NCI-H510A (cell line): Measurements from ENCODE around the gene KCNMA1.

Experiments
- DNase-seq: peaks from one replicate; lab custom pipeline; 2025; lab: John Stamatoyannopoulos, UW

Gene KCNMA1

DNA sequence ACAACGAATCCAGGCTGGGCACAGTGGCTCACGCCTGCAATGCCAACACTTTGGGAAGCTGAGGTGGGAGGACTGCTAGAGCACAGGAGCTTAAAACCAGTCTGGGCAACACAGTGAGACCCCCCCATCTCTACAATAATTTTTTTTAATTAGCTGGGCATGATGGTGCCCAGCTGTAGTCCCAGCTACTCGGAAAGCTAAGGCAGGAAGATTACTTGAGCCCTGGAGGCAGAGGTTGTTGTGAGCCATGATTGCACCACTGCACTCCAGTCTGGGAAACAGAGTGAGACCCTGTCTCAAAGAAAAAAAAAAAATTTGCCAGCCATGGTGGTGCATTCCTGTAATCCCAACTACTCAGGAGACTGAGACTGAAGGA lies 396.3 kb downstream of the KCNMA1 start:
- no peak for DNase-seq

DNA sequence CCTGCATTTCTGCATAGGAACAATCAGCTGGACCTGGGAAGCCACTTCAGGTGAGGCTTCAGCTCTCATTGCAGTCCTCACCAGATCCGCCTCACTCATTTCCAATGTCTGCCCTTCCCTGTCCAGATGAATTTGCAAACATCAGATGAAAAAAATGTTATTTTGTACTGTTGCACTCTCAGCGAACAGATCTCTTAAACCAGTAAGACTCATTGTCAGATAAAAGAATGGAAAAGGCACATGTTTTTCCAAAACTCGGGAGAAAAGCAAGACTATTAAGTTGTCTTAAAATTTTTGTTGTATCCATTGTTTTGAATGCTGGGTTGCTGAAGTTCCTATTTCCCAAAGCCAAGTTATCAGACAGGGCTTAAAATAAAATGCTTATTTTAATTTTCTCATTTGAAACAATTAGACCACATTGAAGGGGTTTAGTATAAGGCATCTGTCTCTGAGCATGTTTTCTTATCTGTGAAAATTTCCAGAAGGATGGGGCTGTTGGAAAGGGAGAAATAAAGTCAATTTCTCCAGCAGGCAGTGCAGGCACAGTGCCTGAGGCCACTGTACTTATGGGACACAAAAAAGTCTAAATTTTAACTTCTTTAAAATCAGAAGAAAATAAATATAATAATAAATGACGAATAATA lies 396.8 kb downstream of the KCNMA1 start:
- no peak for DNase-seq

DNA sequence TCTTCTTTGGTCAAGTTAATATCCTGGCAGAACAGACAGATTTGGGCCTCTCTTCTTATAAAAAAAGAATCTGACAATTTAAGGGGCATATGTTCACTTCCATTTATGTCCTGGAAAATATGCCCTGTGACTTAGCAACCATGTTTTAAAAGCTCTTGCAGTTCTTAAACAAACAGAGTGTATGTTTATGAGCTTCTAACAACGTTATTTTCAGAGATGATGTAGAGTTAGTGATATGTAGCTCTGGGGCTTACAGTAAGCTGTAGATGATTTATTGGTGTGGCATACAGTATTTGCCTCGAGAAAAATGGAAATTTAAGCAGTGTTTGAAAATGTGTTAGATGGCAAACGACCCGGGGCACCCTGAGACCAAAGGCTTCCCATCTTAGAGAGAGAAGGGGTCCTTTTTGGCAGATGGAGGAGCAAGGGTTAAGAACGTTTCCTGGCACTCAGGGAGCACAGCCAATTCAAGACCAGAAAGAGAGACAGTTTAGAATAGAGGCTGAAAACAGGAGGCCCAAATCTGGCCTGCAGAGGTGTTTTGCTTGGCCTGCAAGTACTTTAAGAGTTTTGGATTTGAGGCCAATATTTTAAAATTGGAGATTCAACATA lies 397.5 kb downstream of the KCNMA1 start:
- no peak for DNase-seq

DNA sequence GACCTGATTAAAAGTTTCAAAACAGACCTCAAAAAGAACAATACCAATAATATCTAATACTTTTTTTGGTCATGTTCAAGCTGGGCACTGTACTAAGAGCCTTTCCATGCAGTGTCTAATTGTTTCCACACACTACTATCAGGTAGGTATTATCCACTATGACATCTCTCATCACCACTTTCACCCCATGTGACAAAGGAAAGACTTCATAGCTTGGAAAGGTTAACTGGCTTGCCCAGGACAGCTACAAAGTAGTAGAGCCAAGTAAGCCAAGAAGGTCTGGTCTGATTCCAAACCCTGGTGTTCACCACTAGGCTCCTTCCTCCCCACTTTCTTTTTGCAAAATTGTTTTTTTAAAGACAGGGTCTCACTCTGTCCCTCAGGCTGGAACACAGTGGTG lies 400.5 kb downstream of the KCNMA1 start:
- no peak for DNase-seq

DNA sequence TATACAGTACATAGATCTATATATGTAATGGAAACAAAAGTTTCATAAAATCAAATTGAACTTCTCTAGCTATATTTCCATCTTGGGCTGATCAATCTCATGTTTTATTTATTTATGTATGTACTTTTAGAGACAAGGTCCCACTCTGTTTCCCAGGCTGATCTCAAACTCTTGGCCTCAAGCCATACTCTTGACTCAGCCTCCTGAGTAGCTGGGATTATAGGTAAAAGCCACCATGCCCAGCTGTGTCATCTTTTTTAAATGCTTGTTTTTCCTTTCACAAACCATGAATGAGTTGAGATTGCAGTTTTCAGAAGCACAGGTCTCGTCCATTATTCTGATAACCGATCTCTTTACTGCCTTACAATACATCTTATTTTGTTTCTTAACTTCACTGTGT lies 400.9 kb downstream of the KCNMA1 start:
- DNase-seq: no peak

GRCh38 chr10:77236029-77236428 lies 401.6 kb downstream of the KCNMA1 start:
- DNase-seq: no peak

DNA sequence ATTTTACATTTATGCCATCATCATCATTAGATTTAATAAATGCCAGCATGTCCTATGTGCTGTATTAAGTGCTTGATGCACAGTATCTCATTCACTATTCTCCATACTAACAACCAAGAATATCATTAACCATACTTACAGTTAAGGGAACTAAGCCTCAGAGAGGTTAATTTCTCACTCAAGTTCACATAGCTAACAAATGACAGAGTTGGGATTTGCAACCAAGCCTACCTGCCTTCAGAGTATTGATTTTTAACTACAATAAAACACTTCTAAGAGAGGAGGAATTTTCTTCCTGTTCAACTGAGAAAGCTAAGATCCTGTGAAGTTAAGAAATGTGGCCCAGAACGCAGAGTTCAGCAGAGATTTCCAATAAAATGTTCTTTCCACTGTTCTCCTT lies 403.0 kb downstream of the KCNMA1 start:
- no peak for DNase-seq

DNA sequence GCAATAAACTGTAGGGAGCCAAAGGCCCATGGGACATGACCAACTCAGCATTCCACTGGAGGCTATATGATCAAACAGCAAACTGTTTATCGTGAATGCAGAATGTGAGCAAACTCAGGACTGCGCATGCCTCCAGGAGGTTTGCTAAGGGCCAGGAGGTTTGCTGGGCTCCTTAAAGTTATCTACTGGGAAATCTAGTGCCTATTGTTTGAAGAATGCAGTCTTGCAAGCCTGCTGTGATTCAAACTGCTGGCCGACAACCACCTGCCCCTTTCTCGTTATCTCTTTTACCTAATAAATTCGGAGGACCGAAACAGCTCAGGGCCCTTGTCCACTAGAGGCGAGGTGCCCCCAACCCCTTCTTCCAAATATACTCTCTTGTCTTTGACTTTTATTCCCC lies 404.1 kb downstream of the KCNMA1 start:
- no peak for DNase-seq

DNA sequence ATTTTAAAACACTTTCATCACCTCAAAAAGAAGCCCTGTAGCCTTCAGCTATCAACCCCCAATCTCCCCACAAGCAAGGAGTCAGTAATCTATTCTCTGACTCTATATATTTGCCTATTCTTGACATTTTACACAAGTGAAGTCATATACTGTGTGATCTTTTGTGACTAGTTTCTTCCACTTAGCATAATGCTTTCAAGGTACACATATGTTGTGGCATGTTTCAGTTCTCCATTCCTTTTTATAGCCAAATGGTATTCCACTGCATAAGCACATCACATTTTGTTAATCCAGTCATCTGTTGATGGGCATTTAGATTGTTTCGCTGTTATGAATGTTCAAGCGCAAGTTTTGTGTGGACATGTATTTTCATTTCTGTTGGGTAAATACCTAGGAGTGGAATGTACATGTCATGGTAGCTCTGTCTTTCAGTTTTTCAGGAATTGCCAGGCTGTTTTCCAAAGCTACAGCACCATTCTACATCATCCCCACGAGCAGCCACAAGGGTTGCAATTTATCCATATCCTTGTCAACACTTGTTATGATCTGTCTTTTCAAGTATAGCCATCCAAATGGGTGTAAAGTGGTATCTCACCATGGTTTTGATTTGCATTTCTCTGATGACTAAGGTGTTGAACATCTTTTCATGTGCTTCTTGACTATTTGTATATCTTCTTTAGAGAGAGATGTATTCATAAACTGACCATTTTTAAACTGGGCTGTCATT lies 405.6 kb downstream of the KCNMA1 start:
- DNase-seq: no peak

DNA sequence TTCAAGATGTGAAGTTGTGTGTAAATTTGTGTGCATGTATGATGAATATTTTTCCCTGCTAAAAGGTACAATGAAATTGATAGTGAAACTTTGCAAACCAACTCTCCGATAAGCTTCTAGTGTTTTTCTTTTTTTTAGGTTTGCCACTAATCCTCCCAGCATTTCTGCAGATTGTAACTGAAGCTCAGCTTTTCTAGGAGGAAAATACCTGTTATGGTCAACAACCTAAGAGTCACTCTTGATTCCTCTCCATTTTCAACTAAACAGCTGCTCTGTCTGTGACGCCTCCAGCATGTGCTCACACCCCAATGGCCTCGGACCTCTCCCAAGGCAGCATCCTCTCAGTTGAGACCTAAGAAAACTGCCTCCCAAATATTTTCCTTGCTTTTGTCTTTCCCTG lies 406.2 kb downstream of the KCNMA1 start:
- DNase-seq: no peak

- no peak for DNase-seq
These were observed 407.4 kb downstream of the KCNMA1 start for GRCh38 chr10:77230194-77230593.

GRCh38 chr10:77229704-77230103 lies 407.9 kb downstream of the KCNMA1 start:
- no peak for DNase-seq

- peak; percentile 65 for DNase-seq
These were observed 409.0 kb downstream of the KCNMA1 start for GRCh38 chr10:77228559-77228958.

DNA sequence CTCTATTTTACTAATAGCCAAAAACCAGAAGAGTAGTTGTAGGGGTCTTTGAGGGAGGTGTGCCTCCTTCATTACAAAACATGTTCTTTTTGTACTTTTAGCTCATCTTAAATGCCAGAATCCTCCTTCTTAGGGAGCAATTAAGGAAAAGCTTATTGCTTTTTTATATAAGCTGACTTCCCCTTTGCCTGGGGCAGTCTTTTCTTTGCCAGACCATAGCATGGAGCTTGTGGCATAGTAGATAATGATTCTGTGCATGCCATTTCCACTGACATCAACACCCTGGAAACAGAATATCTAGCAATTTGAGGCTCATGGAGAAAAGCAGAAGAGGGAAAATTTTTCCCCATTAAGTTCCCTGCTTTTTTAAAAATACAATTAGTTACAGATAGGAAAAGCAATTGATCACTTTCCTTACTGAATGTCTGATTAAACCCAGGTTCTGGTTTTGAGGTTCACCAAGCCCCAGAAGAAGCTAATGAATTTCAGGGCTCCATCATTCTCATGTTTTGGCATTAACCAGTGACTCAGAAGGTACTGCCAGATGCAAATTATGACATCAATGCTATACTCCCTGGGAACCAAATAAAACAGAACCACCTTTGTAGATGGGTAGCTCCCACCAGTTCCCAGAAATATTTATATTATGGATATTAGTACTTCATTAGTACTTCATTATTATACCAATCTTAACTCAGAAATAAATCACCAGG lies 410.6 kb downstream of the KCNMA1 start:
- no peak for DNase-seq

- DNase-seq: no peak
These were observed 411.2 kb downstream of the KCNMA1 start for GRCh38 chr10:77226452-77226851.

DNA sequence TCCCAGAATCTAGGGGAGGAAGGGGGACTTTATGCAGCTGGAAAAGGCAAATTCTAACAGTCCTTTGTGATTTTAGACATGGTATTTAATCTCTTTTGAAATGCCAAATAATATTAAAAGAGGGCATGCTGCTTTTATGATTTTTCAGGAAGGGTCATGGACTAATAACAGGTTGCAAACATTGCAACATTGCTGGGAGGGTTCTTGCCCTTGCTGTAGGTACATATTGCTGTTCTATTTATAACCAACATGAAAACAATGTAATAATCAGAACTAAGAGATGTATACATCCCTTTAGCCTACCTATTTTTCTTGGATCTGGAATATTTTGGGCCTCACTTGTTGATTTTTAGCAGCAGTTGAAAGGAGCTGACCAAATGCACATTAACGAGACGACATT lies 411.6 kb downstream of the KCNMA1 start:
- DNase-seq: no peak

DNA sequence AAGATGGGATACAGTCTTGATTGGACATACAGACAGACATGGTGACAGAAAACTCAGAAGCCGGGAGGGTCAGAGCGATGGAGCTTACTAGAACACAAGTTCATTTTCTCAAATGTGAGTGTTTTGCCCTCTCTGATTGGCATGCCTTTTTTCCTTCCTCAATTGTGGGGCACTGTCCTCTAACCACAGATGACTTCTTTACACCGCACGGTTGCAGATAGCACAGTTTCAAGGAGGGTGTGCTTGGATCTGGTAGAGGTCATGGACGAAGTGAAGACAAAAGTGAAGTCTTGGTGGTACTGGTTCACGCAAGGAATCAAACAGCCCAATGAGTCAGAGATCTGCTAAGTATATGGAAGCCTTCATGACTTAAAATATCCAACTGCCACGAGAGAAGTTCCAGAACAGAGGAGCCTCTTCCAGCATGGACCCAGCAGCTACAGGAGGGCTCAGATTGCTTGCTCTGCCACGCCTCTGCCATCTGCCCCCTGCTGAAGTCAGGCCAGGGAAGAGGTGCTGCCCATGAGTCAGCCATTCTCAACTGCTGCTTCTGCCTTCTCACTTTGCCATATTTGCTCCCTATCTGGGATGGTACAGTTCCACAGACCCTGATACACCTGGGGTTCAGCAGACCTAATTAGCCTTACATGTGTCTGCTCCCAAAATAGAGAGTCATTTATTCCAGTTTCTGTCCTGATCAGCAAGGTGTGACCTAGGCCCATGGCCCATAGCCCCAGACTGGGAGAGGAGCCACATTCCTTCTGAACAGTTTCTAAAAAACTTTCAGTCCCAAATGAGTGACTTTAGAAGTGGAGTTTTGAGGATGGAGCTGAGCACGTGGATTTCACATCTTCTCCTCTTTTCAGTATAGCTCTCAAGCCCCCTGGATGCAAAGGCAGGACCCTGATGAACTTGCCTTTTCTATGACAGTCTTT lies 413.8 kb downstream of the KCNMA1 start:
- DNase-seq: no peak

DNA sequence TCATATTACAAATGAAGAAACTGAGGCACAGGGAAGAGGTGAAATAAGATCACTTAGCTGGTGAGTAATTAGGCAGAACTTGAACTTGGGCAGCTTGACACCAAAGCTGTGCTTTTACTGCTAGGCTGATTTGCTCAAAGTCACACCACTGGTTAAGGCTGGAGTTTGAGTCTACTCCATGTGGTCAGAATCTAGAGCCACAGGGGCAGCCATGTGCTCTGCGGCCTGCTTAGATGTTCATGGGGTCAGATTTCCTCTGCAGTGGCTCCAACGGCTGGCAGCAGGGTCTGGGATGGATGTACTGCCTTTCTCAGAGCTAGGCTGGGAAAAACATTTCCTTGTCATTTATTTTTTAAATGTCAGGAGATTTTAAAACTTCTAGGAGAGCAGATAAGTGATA lies 417.5 kb downstream of the KCNMA1 start:
- no peak for DNase-seq

DNA sequence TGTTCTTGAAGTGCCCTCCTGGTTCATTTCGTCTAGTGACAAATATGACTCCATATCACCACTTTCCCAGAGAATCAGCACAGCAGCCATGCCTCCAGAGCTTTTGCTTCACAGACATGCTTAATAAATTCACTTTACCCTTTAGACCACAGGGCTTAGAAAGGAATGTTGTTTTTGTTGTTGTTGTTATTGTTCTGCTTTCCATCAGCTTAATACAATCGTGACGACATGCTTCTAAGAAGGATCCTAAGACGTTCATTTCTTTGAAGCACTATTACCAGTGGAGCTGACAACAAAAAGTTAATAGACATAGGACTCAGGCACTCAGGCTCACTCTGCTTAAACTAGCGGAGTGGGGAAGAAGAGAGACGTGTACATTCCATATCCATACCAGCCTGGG lies 418.6 kb downstream of the KCNMA1 start:
- DNase-seq: no peak

GRCh38 chr10:77214799-77215198 lies 422.8 kb downstream of the KCNMA1 start:
- no peak for DNase-seq

GRCh38 chr10:77212632-77213031 lies 425.0 kb downstream of the KCNMA1 start:
- no peak for DNase-seq

DNA sequence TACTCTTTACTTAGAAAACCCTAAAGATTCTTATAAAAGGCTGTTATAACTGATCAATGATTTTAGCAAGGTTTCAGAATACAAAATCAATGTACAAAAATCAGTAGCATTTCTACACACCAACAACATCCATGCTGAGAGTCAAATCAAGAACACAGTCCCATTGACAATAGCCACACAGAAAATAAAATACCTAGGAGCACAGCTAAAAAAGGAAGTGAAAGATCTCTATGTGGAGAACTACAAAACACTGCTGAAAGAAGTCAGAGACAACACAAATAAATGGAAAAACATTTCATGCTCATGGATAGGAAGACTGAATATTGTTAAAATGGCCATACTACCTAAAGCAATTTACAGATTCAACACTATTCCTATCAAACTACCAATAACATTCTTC lies 427.0 kb downstream of the KCNMA1 start:
- no peak for DNase-seq
